HepG2 (cell line): ENCODE results near the gene VAMP5. TPM values are rescaled to one million over a fixed set of nuclear protein-coding genes. Genes with fewer than 3 reads are reported as not detected.
A peak's percentile ranks its signal among the peaks of the same experiment; 100 is the strongest.

Source experiments
- JARID2 ChIP-seq: sonication (generic); formaldehyde crosslinking; IDR thresholded peaks from 2 replicates; pipeline ENCODE4 v1.8.1; 2023; ENCODE audit warnings: missing genetic modification reagents, inconsistent platforms; ENCODE audit not compliant: insufficient replicate concordance
- JUNB ChIP-seq: sonication (generic); formaldehyde crosslinking; IDR thresholded peaks from 2 replicates; pipeline ENCODE4 v1.8.0; 2022; ENCODE audit warnings: missing genetic modification reagents, mild to moderate bottlenecking, borderline replicate concordance
- KDM2A ChIP-seq: sonication (generic); formaldehyde crosslinking; IDR thresholded peaks from 2 replicates; pipeline ENCODE4 v1.4.0; 2020; ENCODE audit warnings: low read depth, missing genetic modification reagents, borderline replicate concordance
- KDM3A ChIP-seq: IDR thresholded peaks from 2 replicates; pipeline ENCODE4 v1.6.1; 2018; ENCODE audit warnings: low read depth, missing compliant biosample characterization
- KDM5B ChIP-seq: sonication (generic); formaldehyde crosslinking; IDR thresholded peaks from 2 replicates; pipeline ENCODE4 v1.4.0; 2020; ENCODE audit warnings: missing genetic modification reagents, mild to moderate bottlenecking, borderline replicate concordance
- NFYC ChIP-seq: IDR thresholded peaks from 2 replicates; pipeline ENCODE4 v1.6.1; 2016; ENCODE audit warnings: missing genetic modification reagents, missing compliant biosample characterization
- POLR2A ChIP-seq, 2 experiments: IDR thresholded peaks; 2 replicates each; pipeline ENCODE4 v1.6.1; 2011; ENCODE audit warnings: low read depth in 2 of 2, low read length in 2 of 2, mild to moderate bottlenecking in 1 of 2, moderate library complexity in 1 of 2; ENCODE audit not compliant: insufficient read depth in 1 of 2
- POLR2G ChIP-seq: fragments of 200-400 bp; formaldehyde crosslinking; IDR thresholded peaks from 2 replicates; pipeline ENCODE4 v1.6.1; 2018; ENCODE audit warnings: mild to moderate bottlenecking, low read depth, low read length, moderate library complexity
- PRPF4 ChIP-seq: fragments of 200-400 bp; formaldehyde crosslinking; IDR thresholded peaks from 2 replicates; pipeline ENCODE4 v1.6.1; 2016; ENCODE audit warnings: low read length, low read depth; ENCODE audit not compliant: poor library complexity, severe bottlenecking
- SAP130 ChIP-seq: IDR thresholded peaks from 2 replicates; pipeline ENCODE4 v1.6.1; 2016; ENCODE audit warnings: low read depth
- SPEN ChIP-seq: sonication (generic); formaldehyde crosslinking; IDR thresholded peaks from 2 replicates; pipeline ENCODE4 v1.5.1; 2020; ENCODE audit warnings: low read depth, mild to moderate bottlenecking, missing genetic modification reagents
- SRSF9 ChIP-seq: fragments of 200-400 bp; formaldehyde crosslinking; IDR thresholded peaks from 2 replicates; pipeline ENCODE4 v1.6.1; 2018; ENCODE audit warnings: borderline replicate concordance, mild to moderate bottlenecking, low read depth, low read length; ENCODE audit not compliant: insufficient read depth, poor library complexity, severe bottlenecking
- SUZ12 ChIP-seq: fragments of 150-350 bp; IDR thresholded peaks from 2 replicates; pipeline ENCODE4 v1.6.1; 2014; ENCODE audit warnings: low read depth, low read length
- ZBTB38 ChIP-seq: sonication (generic); formaldehyde crosslinking; IDR thresholded peaks from 2 replicates; pipeline ENCODE4 v1.5.1; 2020; ENCODE audit warnings: mild to moderate bottlenecking, missing genetic modification reagents
- ZIK1 ChIP-seq: sonication (generic); formaldehyde crosslinking; IDR thresholded peaks from 2 replicates; pipeline ENCODE4 v1.5.0; 2020; ENCODE audit warnings: mild to moderate bottlenecking, low read depth, missing genetic modification reagents, borderline replicate concordance
- ZNF205 ChIP-seq: IDR thresholded peaks from 2 replicates; pipeline ENCODE4 v1.6.1; 2018; ENCODE audit warnings: missing biosample characterization, missing genetic modification reagents
- ZNF33B ChIP-seq: sonication (generic); formaldehyde crosslinking; IDR thresholded peaks from 2 replicates; pipeline ENCODE4 v1.5.1; 2020; ENCODE audit warnings: mild to moderate bottlenecking, missing genetic modification reagents
- ZNF556 ChIP-seq: sonication (generic); formaldehyde crosslinking; IDR thresholded peaks from 2 replicates; pipeline ENCODE4 v1.4.0; 2020; ENCODE audit warnings: mild to moderate bottlenecking, missing genetic modification reagents, borderline replicate concordance
- ZNF737 ChIP-seq: sonication (generic); formaldehyde crosslinking; IDR thresholded peaks from 2 replicates; pipeline ENCODE4 v1.5.0; 2020; ENCODE audit warnings: missing genetic modification reagents, mild to moderate bottlenecking, borderline replicate concordance
- ZNF772 ChIP-seq: sonication (generic); formaldehyde crosslinking; IDR thresholded peaks from 2 replicates; pipeline ENCODE4 v1.5.0; 2020; ENCODE audit warnings: mild to moderate bottlenecking, missing genetic modification reagents
- polyA plus RNA-seq, 8 experiments: library from polyadenylated mRNA; depleted of rRNA in 3 of 8; stranded (reverse) in 7 of 8; unstranded in 1 of 8; fragments of >200 nt; fragmentation: Illumina TruSeq in 4 of 8; extraction: Trizol in 4 of 8; gene quantifications; 2 replicates each; pipeline versions ENCODE4 v1.2.1 to v1.2.3, GENCODE V29; 2011 to 2016; ENCODE audit warnings: low read depth in 4 of 8, missing spikeins in 1 of 8, mixed read lengths in 1 of 8; ENCODE audit not compliant: insufficient read depth in 1 of 8
- total RNA-seq, 5 experiments: library from RNA; depleted of rRNA; stranded (reverse); fragments of >200 nt; fragmentation: Illumina TruSeq; extraction: Trizol; gene quantifications; 2 replicates each; pipeline ENCODE4 v1.2.3, GENCODE V29; 2016; ENCODE audit warnings: low read depth in 1 of 5
- TF ChIP-seq, protein P1 (sequence below): sonication (generic); formaldehyde crosslinking; conservative IDR thresholded peaks from 2 replicates; pipeline ENCODE4 v1.4.0; 2020; ENCODE audit warnings: missing genetic modification reagents
- TF ChIP-seq, protein P2 (sequence below): sonication (generic); formaldehyde crosslinking; IDR thresholded peaks from 2 replicates; pipeline ENCODE4 v1.4.0; 2020; ENCODE audit warnings: missing genetic modification reagents; ENCODE audit errors: not compliant biosample characterization
- TF ChIP-seq, protein P3 (sequence below): sonication (generic); formaldehyde crosslinking; IDR thresholded peaks from 2 replicates; pipeline ENCODE4 v1.4.0; 2020; ENCODE audit warnings: missing genetic modification reagents, mild to moderate bottlenecking, borderline replicate concordance
- TF ChIP-seq, protein P4 (sequence below): sonication (generic); formaldehyde crosslinking; IDR thresholded peaks from 2 replicates; pipeline ENCODE4; 2020; ENCODE audit warnings: missing genetic modification reagents, mild to moderate bottlenecking, borderline replicate concordance

The VAMP5 gene
- total and polyA plus RNA-seq, 2 of the 13 experiments (the other 11 are each of a cell fraction or from before 2014, with no cell fraction given): 7.2 to 56.7 TPM

DNA sequence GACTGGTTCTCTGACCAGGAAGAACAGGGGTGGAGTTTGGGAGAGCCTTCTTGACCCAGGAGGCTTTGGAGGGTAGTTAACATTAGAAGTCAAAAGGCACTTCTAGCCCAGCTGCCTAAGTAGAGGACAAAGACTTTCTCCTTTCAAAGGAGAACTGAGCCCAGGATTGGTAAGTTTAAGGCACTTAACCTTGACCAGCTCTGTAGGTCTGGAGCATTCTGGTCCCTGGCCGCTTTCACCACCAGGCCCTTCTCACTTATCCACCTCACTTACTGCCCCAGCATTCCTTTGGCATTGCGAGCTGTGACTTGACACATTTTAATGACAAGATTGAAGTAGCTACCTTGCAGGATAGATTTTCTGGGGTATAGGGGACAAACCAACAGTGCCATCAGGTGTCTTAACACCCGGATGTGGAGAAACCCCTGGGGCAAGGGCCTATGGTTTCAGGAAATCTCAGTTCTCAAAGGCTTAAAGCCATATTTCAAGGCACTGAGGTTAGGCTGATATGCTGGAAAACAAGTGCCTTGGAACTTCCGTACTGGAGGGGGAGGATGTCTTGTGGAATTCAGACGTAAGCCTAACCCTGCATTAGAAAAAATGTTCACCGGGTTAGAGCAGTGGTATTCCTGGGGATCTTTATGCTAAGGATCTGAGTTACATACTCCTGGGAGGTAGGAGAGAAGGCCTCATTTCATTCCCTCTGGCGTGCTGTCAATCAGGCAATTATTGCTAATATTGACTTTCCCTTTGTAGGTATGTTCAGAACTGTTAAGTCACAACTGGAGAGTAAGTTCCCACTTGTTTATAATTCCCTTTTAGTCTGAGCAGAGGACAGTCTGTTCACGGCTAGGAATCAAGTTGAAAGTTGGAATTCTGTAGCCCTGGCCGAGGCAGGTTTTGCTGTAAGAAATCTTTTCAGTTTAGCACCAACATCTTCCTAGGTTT, 23.3 kb downstream of the VAMP5 start (continued):
- no peak for TF ChIP-seq JUNB (CRISPR knock-in tag)
- no peak for TF ChIP-seq ZNF772 (CRISPR knock-in tag)
- TF ChIP-seq KDM5B: no peak
- no peak for TF ChIP-seq SRSF9
- TF ChIP-seq SPEN (CRISPR knock-in tag): no peak
- TF ChIP-seq POLR2G: peak; percentile 11; the same call in 1 of the 2 replicates
- TF ChIP-seq, protein P1, sequence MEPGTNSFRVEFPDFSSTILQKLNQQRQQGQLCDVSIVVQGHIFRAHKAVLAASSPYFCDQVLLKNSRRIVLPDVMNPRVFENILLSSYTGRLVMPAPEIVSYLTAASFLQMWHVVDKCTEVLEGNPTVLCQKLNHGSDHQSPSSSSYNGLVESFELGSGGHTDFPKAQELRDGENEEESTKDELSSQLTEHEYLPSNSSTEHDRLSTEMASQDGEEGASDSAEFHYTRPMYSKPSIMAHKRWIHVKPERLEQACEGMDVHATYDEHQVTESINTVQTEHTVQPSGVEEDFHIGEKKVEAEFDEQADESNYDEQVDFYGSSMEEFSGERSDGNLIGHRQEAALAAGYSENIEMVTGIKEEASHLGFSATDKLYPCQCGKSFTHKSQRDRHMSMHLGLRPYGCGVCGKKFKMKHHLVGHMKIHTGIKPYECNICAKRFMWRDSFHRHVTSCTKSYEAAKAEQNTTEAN (CRISPR knock-in tag): no peak
- TF ChIP-seq KDM3A: no peak
- TF ChIP-seq, protein P2, sequence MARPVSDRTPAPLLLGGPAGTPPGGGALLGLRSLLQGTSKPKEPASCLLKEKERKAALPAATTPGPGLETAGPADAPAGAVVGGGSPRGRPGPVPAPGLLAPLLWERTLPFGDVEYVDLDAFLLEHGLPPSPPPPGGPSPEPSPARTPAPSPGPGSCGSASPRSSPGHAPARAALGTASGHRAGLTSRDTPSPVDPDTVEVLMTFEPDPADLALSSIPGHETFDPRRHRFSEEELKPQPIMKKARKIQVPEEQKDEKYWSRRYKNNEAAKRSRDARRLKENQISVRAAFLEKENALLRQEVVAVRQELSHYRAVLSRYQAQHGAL (CRISPR knock-in tag): no peak
- TF ChIP-seq ZNF205 (CRISPR knock-in tag): no peak
- peak; percentile 4 to 41; a peak in 1 of 4 replicates for TF ChIP-seq POLR2A (IDR thresholded peaks at IDR 0.05; ENCODE audit: insufficient read depth in 1 of 2, low read depth in 2 of 2, low read length in 2 of 2)
- no peak for TF ChIP-seq JARID2 (CRISPR knock-in tag)
- TF ChIP-seq ZNF33B (CRISPR knock-in tag): no peak
- TF ChIP-seq, protein P3, sequence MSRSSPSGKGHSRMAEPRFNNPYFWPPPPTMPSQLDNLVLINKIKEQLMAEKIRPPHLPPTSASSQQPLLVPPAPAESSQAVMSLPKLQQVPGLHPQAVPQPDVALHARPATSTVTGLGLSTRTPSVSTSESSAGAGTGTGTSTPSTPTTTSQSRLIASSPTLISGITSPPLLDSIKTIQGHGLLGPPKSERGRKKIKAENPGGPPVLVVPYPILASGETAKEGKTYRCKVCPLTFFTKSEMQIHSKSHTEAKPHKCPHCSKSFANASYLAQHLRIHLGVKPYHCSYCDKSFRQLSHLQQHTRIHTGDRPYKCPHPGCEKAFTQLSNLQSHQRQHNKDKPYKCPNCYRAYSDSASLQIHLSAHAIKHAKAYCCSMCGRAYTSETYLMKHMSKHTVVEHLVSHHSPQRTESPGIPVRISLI (CRISPR knock-in tag): no peak
- TF ChIP-seq NFYC (CRISPR knock-in tag): no peak
- no peak for TF ChIP-seq ZNF556
- peak; percentile 44 for TF ChIP-seq SAP130 (CRISPR knock-in tag)
- TF ChIP-seq SUZ12: no peak
- TF ChIP-seq, protein P4, sequence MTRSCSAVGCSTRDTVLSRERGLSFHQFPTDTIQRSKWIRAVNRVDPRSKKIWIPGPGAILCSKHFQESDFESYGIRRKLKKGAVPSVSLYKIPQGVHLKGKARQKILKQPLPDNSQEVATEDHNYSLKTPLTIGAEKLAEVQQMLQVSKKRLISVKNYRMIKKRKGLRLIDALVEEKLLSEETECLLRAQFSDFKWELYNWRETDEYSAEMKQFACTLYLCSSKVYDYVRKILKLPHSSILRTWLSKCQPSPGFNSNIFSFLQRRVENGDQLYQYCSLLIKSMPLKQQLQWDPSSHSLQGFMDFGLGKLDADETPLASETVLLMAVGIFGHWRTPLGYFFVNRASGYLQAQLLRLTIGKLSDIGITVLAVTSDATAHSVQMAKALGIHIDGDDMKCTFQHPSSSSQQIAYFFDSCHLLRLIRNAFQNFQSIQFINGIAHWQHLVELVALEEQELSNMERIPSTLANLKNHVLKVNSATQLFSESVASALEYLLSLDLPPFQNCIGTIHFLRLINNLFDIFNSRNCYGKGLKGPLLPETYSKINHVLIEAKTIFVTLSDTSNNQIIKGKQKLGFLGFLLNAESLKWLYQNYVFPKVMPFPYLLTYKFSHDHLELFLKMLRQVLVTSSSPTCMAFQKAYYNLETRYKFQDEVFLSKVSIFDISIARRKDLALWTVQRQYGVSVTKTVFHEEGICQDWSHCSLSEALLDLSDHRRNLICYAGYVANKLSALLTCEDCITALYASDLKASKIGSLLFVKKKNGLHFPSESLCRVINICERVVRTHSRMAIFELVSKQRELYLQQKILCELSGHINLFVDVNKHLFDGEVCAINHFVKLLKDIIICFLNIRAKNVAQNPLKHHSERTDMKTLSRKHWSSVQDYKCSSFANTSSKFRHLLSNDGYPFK (CRISPR knock-in tag): no peak
- TF ChIP-seq ZNF737 (CRISPR knock-in tag): no peak
- TF ChIP-seq ZBTB38 (CRISPR knock-in tag): no peak
- no peak for TF ChIP-seq ZIK1
- no peak for TF ChIP-seq PRPF4
- TF ChIP-seq KDM2A (CRISPR knock-in tag): no peak
